CD4-positive, alpha-beta T cell treated with Interleukin-21 for 1 hour (primary cell): ENCODE measurements around the gene TULP1.
A peak's percentile ranks its signal among the peaks of the same experiment; 100 is the strongest.
"Not testable (repeated sequence)": the region's sequence is repeated elsewhere in the genome, so short reads cannot be mapped to it uniquely, and the experiment has no call there.

Experiments
- DNase-seq: peaks from one replicate; pipeline ENCODE4 v3.0.0-alpha.2; 2020

Gene TULP1

DNA sequence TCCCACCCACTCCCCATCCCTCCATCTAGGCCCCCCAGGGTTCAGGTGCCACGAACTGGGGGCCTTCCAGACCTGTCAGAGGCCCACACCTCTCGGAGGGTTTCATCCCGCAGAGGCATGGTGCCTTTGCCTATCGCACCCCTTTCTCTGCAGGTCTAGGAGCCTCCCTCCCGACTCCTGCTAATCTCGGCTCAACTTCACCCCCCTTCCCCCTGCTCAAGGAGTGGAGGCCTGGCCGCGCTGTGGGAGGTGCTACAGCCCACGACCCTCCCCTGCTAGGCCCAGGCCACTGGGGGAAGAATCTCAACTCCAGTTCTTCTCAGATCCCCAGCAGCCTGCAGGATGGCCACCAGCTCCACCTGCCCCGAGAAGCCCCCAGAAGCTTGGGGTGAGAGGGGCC lies at the start of gene TULP1:
Gene TULP1, minus strand, starts transcription at position 157 of the 400 bp plus-strand sequence. Its CDS starts 38 bp downstream, at position 119.
- no peak for DNase-seq

- DNase-seq, result no peak
Observed at GRCh38 chr6:35562060-35562459, 49.4 kb upstream of the TULP1 start.

DNA sequence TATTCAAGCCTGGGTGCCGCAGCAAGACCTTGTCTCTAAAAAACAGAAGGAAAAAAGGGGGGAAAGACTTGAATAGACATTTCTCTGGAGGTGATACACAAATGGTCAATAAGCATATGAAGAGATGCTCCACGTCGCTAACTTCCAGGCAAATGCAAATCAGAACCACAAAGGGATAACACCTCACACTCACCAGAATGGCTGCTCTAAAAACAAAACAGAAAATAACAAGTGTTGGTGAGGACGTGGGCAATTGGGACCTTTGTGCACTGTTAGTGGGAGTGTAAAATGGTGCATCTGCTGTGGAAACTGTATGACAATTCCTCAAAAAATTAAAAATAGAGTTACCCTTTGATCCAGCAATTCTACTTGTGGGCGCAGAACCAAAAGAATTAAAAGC lies 48.4 kb upstream of the TULP1 start:
- DNase-seq, result no peak

GRCh38 chr6:35558571-35558970 lies 45.9 kb upstream of the TULP1 start:
- no peak for DNase-seq

DNA sequence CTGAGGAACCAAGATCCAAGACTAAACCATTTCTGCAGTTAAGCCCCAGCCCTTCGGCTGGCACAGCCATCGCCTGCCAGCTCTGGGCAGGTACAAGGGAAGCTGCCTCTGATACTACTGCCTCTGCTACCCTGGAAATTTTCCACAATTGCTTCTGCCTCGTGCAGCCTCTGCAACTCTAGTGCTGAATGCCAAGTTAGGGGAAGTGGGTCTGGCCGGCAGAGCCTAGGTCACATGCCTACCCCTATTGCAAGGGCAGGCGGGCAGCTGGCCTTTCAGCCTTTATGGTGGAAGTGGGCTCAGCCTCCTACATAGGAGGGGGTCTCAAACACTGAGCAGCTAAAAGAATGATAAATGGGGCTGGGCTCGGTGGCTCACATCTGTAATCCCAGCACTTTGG lies 44.5 kb upstream of the TULP1 start:
- no peak for DNase-seq

GRCh38 chr6:35554811-35555210 lies 42.1 kb upstream of the TULP1 start:
- no peak for DNase-seq

DNA sequence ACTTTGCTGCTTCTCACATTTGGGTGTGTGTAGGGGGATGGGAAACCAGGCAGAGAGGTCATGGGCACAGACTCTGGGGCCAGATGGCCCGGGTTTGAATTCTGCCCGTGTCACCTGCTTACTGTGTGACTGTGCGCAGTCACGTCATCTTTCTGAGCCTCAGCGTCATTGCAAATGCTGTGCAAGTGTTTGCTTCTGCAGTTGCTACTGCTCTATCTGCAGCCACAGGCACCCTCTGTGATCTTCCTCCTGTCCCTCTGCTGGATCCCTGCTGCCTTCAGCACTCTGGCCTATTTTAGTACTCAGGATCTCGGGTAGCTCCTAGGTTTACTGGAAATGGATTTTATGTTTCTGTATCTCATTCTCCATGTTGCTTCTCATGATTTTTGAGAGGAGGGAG lies 40.6 kb upstream of the TULP1 start:
- DNase-seq, result no peak

DNA sequence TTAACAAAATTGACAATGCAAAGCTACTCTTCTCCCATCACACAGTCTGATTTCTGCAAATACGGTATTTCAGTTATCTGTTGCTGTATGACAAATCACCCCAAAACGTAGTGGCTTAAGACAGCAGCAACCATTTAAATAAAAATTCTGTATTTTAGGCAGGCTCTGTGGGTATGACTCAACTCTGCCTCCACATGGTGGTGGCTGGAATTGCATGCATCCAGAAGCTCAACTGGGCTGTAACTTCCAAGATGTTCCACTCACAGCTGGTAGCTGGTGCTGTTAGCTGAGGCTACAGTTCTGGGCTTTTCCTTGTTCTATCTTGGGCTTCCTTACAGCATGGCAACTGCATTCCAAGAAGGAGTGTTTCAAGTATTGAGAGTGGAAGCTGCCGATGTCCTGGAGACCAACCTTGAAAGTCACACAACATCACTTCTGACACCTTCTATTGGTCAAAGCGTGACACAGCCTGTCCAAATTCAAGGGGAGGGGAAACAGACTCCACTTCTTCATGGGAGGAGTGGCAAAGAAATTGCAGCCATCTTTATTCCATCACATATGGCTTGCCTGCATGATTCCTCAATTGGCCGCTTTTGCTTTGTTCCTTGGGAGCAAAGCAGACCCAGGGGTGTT lies 39.7 kb upstream of the TULP1 start:
- DNase-seq, result peak; percentile 72

- DNase-seq, result no peak
Observed at GRCh38 chr6:35550437-35550836, 37.7 kb upstream of the TULP1 start.

DNA sequence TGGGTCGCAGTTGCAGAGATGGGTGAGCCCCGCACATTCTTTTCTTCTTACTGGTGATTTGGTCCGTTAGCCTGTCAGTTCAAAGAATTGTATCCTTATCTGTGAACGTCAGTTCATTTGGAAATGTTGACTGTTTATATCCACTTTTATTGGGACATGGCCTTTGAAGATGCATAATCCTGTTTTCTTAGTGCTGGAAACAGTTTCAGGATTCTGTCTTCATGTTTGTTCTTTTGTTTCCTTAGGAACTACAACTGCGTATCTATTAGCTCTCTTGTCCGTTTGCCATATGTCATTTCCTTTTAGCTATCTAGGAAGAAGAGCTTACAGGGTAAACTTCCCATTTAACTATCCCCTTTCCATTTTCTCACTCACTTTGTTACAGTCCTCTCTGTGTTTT lies 35.0 kb upstream of the TULP1 start:
- no peak for DNase-seq

DNA sequence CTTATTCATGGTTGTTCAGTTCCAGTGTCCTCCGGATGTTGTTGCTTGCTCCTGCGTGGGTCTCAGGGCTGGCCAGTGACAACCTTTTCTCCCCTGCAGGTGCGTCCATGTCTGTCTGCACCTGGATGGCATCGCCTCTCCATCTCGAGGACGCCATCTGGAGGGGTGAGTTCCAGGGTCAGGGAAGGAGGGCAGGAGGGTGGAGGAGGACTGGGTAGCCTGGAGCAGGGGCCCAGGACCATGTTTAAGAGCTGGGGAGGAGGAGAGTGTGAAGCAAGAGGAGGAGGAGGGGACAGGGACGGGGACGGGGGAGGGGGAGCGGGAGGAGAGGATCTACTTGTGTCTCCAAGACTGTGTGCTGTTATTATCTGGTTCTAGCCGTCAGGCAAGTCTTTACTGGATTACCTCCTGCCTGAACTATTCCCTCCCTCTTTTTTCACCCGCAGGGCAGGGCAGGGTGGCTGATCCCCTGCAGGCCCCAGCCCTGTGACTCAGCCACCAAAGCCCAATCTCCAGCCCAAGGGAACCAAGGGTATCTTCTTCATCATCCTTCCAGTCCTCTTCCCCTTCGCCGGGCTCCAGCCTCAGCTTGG lies 32.2 kb upstream of the TULP1 start:
- DNase-seq, result no peak

- DNase-seq, result no peak
Observed at GRCh38 chr6:35543459-35544193, 30.9 kb upstream of the TULP1 start.

DNA sequence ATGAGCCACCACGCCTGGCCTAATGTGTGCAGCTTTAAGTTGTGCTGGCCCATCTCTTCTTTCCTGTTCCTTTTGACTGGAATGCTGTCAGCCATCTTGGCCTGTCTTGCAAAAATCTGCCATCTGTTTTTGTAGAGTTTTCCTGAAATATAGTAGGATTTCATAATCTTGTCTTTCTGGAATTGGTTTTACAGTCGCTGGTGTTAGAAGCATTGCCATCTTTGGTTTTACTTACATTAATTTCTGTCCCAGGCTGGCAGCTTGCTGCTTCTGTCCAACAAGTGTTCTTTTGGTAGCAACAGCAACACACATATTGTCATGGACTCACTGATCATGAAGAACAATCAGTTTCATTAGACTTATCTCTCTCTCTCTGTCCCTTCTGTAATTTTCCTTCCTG lies 29.1 kb upstream of the TULP1 start:
- no peak for DNase-seq

GRCh38 chr6:35539223-35539622 lies 26.5 kb upstream of the TULP1 start:
- DNase-seq, result no peak

DNA sequence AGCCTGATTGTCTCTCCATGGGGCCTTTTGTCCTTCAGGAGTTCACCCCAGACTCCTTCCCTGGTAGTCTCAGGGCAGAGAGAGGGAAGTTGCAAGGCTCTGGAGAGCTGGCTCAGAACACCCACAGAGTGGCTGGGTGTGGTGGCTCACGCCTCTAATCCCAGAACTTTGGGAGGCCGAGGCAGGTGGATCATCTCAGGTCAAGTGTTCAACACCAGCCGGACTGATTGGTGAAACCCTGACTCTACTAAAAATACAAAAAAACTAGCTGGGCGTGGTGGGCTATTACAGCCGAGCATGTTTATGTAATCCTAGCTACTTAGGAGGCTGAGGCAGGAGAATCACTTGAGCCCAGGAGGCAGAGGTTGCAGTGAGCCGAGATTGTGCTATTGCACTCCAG lies 23.2 kb upstream of the TULP1 start:
- not testable (repeated sequence) for DNase-seq

GRCh38 chr6:35534407-35535170 lies 21.9 kb upstream of the TULP1 start:
- no peak for DNase-seq

DNA sequence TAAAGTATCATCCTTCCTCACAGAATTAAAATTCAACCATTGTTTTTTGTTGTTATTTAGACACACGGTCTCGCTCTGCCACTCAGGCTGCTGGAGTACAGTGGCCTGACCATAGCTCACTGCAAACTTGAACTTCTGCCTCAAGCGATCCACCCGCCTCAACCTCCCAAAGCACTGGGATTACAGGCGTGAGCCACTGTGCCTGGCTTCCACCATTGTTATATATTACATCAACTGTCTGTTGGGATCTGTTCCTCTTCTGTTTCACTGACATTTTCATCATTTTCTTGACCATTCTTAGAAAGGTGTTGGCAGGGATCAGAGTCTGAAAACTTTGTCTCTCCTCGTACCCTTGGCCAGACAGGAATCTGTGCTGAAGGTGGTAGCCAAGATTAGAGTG lies 21.3 kb upstream of the TULP1 start:
- DNase-seq, result no peak

DNA sequence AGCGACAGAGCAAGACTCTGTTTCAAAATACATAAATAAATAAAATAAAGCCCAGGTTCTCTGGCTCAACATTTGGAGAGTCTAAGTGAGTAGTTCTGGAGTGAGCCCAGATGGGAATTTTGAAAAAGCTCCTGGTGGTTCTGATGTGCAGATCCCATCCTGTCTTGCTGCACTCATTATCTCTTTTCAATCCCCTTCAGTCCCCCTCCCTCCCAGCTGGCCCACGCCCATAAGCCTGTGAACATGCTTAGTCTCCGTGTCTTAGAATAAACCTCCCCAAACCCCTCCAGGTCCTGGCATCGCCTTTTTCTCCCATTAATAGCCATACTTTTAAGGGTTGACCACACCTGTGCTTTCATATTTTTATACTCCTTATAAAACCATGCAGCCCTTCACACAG lies 19.4 kb upstream of the TULP1 start:
- no peak for DNase-seq

DNA sequence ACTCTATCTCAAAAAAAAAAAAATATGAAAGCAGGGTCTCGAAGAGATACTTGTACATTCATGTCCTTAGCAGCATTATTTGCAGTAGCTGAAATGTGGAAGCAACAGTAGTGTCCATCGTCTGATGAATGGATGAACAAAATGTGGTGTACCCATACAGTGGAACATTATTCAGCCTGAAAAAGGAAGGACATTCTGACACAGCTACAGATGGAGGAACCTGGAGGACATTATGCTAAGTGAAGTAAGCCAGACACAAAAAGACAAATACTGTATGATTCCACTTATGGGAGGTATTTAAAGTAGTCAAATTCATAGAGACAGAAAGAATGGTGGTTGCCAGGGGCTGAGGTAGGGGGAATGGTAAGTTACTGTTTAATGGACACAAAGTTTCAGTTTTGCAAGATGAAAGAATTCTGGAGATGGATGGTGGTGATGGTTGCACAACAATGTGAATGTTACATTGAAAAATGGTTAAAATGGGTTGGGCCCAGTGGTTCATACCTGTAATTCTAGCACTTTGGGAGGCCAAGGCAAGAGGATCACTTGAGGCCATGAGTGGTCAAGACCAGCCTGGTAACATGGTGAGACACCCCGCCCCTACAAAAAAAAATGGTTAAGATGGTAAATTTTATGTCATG lies 11.8 kb upstream of the TULP1 start:
- DNase-seq, result no peak

DNA sequence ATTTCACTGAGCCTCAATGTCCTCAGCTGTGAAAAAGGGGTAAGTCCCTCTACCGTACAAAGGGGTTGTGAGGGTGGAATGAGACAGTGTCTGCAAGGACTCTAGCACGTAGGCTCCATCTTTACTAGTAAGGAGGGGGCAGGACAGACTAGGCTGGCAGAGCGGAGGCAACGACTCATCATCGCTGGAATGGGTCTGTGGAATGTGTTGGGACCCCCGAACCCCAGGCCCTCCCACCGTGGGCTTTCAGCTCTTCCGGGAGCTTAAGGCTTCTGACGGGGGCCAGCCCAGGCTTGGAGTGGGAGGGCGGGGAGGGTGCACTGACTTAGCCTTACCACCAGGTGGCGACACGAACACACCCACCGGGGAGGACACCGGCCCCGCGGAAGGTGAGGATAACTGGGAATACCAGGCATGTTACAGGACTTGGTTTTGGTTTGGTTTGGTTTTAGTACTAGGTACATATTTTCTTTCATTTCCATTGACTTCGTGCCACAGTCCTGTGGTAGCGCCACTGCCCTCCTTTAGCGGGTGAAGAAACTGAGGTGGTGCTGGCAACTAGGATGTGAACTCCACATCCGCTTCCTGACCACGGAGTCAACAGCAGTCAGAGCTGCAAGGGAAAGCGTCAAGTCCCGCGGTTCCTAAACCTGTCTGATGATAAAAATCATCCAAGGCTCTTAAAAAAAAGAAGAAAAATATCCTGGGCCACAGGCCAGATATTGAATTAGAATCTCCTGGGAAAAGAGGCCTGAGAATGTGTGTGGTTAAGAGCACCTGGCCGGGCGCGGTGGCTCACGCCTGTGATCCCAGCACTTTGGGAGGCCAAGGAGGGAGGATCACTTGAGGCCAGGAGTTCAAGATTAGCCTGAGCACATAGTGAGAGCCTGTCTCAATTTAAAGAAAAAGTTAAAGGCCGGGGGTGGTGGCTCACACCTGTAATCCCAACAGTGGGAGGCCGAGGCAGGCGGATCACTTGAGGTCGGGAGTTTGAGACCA lies 10.3 kb upstream of the TULP1 start:
- DNase-seq, result peak; percentile 75

DNA sequence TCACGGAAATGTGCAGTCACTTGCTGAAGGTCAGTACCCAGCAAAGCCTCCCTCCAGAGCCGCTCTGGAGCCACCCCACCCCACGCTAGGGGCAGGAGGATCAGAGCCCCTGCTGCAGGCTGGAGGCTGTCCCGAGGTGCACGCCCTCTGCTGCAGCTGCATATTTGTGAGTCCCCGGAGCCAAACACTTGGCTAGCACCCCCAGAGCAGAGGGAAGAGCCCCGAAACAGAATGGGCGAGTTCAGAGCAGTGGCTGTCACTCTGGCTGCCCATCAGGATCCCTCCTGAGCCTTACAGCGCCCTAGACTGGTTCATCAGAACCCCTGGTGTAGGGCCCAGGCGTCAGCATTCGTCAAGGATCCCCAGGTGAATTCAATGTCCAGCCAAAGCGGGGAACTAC lies 9.5 kb upstream of the TULP1 start:
- DNase-seq, result no peak

DNA sequence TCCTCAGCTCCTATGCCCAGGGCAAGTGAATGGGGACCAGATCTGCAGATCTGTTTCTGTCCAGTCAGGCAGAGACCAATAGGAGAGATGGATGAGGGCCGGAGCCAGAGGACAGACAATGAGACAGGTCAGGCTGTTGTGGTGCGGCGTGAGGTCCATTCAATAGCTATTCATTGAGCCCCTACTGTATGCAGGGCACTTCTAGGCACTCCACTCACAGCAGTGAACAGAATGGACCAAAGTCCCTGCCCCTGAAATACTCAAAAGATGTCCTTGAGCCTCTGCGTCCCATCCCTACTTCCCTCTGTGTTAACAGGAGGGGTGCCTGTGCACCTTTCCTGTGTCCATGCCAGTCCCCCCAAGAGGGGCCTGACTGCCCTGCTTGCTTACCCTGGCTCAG lies 8.5 kb upstream of the TULP1 start:
- no peak for DNase-seq
